22Rv1 (cell line): ENCODE data around the gene IFT88.

Experiments used
- H3K27ac ChIP-seq: fragments of 450-650 bp; 2 replicates; pipeline ENCODE4 v1.5.1; 2017
- ZFX ChIP-seq: fragments of 450-650 bp; IDR thresholded peaks from 2 replicates; pipeline ENCODE4 v1.6.1; 2017; ENCODE audit warnings: antibody characterized with exemption, borderline replicate concordance
- TF ChIP-seq, protein P1 (sequence below): fragments of 450-650 bp; IDR thresholded peaks from 2 replicates; pipeline ENCODE4 v1.5.1; 2017; ENCODE audit warnings: mild to moderate bottlenecking

Gene IFT88, protein sequence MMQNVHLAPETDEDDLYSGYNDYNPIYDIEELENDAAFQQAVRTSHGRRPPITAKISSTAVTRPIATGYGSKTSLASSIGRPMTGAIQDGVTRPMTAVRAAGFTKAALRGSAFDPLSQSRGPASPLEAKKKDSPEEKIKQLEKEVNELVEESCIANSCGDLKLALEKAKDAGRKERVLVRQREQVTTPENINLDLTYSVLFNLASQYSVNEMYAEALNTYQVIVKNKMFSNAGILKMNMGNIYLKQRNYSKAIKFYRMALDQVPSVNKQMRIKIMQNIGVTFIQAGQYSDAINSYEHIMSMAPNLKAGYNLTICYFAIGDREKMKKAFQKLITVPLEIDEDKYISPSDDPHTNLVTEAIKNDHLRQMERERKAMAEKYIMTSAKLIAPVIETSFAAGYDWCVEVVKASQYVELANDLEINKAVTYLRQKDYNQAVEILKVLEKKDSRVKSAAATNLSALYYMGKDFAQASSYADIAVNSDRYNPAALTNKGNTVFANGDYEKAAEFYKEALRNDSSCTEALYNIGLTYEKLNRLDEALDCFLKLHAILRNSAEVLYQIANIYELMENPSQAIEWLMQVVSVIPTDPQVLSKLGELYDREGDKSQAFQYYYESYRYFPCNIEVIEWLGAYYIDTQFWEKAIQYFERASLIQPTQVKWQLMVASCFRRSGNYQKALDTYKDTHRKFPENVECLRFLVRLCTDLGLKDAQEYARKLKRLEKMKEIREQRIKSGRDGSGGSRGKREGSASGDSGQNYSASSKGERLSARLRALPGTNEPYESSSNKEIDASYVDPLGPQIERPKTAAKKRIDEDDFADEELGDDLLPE

DNA sequence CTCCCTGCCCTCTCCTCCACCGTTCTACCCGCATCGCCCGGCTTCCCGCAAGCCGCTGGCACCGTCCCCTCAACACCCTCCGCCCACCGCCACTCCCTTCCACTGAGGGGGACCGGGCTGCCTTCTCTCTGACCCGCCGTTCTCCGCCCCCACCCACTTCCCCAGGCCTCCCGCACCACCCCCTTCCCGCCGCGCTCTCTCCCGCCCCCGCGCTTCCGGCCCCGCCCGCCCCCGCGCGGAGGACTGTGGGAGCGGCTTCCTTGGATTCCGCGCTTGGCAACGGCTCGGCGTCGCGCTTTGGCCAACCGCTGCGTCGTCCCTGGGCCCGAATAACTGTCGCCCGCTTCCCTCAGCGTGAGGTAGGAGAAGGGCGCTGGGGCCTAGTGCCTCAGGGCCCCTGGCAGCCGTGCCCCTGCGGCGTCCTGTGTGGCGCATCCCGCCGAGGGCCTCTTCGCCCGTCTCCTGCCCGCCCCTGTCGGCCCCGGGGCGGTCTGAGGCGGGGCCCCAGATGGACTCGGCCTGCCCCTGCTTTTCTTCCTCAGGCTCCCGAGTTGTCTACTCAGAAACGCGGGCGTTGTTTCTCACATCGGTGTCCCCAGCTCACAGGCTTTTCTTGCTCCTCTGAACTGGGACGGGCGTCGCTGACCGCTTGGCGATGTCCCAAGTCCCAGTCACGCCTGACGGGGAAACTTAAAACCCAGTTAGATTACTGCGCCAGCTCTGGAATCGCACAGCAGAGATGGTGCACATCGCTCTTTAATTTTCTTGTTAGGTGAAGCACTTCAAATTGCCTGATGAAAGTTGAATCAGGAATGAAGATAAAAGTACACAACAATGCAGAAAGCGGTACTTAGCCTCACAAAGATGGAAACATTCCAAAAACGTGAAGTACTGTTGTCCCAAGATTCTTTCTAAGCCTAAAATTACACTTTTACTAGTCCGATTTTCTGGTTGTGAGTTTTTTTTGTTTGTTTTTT is at the start of gene IFT88:
Gene IFT88, plus strand, starts transcription at position 260 of the 977 bp plus-strand sequence. CDS start 7,229 bp downstream, outside the sequence.
- peak within 1 kb of the TSS; percentile 94 for H3K27ac ChIP-seq
- TF ChIP-seq, protein P1, sequence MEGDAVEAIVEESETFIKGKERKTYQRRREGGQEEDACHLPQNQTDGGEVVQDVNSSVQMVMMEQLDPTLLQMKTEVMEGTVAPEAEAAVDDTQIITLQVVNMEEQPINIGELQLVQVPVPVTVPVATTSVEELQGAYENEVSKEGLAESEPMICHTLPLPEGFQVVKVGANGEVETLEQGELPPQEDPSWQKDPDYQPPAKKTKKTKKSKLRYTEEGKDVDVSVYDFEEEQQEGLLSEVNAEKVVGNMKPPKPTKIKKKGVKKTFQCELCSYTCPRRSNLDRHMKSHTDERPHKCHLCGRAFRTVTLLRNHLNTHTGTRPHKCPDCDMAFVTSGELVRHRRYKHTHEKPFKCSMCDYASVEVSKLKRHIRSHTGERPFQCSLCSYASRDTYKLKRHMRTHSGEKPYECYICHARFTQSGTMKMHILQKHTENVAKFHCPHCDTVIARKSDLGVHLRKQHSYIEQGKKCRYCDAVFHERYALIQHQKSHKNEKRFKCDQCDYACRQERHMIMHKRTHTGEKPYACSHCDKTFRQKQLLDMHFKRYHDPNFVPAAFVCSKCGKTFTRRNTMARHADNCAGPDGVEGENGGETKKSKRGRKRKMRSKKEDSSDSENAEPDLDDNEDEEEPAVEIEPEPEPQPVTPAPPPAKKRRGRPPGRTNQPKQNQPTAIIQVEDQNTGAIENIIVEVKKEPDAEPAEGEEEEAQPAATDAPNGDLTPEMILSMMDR, result no peak
- no peak for TF ChIP-seq ZFX

DNA sequence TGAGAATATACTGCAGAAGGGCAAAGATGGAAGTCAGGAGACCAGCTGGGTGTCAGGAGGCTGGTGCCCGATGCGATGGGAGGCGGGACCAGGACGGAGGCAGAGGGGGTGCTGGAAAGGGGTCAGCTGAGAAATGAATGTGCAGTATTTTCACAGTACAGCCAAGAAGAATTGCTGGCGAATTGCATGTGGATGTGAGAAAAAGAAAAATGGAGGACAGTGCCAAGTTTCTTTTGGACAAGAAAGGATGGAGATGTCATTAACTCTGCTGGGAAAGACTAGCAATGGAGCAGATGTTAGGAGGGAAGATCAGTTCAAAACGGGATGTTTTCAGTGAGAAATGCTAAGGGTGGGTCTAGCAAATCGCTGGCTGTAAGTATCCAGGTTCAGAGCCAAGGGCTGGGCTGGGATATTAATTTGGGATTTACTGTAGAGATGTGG is 48.3 kb upstream of the IFT88 start:
- TF ChIP-seq, protein P1, result no peak
- TF ChIP-seq ZFX, result no peak
- no peak overlapping the region for H3K27ac ChIP-seq

DNA sequence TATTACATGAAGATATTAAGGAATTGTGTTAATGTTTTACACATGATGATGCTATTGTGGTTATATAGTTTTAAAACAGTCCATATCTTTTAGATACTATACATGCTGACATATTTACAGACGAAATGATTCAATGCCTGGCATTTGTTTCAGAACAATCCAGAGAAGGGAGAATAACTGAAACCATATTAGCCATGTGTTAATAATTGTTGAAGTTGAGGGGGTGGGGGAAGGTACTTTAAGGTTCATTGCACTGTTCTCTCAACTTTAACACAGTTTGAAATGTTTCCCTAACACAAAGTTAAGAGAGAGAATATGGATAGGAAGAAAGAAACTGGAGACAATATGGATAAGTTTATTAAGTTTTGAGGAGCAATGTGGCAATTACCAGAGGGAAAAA is 47.1 kb upstream of the IFT88 start:
- TF ChIP-seq, protein P1, result no peak
- H3K27ac ChIP-seq, result no peak overlapping the region

DNA sequence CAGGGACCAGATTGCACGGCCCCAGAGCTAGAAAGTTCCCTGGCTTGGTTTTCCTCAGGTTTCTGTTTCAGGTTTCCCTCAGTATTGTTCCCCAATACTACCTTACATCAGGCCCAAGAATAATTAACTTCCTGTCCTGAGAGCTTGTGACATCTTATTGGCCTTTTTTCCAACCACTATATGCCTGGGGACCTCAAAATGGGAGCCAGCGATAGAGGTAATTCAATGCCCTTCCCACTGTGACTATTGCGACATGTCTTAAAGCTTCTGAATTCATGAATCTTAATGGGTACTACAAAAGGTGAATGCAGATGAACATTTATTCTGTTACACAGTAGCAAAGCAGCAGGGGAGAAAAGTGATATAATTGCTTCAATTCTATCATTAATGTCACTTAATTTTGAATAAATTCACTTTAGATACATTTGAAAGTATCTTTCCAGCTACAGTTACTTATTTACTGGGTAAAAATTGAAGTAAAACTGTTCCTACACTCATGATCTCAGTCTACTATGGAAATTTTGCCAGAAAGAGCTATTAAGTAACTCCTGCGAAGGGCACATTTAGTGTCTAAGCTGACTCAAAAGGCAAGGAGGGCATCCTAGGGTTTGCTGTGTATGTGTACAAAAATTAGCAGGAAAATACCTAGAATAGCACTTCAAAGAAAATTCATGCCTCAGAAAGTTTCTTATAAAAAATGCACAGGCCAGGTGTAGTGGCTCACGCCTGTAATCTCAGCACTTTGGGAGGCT is 45.4 kb upstream of the IFT88 start:
- no peak for TF ChIP-seq ZFX
- TF ChIP-seq, protein P1, result no peak
- no peak overlapping the region for H3K27ac ChIP-seq

DNA sequence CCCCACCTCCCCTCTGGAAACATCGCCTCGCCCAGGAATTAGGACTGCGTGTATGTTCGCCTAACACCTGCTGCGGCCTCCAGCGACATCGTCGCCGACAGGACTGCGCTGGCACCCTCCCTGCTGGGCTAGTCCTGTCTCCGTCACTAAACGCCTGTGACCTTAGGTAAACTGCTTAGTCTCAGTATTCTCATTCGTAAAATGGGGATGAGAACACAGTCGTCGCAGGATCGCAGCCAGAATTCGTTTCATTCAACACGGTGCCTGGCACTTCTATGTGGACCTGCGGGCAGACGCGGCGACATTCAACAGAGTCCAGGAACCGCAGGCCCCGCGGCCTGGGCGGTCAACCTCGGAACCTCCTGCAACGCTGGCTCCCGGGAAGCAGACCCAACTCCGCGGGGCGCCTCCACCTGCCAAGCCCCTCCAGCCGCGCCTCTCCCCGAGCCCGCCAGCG is 41.8 kb upstream of the IFT88 start:
- peak overlapping the region; percentile 77 for H3K27ac ChIP-seq
- TF ChIP-seq ZFX, result no peak
- TF ChIP-seq, protein P1, result no peak; the same call in 1 of the 2 replicates
